NCI-H2107 treated with DMSO at 0.1 percent for 48 hours (cell line): ENCODE measurements around the gene TMEM135.
"Not testable (repeated sequence)": the region's sequence is repeated elsewhere in the genome, so short reads cannot be mapped to it uniquely, and the experiment has no call there.

Experiments
- DNase-seq: peaks from one replicate; lab custom pipeline; 2025; ENCODE audit not compliant: unreplicated experiment; lab: John Stamatoyannopoulos, UW

Gene TMEM135

GRCh38 chr11:87254562-87254961 is 216.8 kb downstream of the TMEM135 start:
- no peak for DNase-seq

- no peak for DNase-seq
Observed at GRCh38 chr11:87255589-87255988, 217.9 kb downstream of the TMEM135 start.

GRCh38 chr11:87256694-87257340 is 219.1 kb downstream of the TMEM135 start:
- no peak for DNase-seq

GRCh38 chr11:87258171-87258833 is 220.6 kb downstream of the TMEM135 start:
- no peak for DNase-seq

- DNase-seq = no peak
Observed at GRCh38 chr11:87259736-87260135, 222.0 kb downstream of the TMEM135 start.

- DNase-seq = no peak
Observed at GRCh38 chr11:87260811-87261210, 223.1 kb downstream of the TMEM135 start.

GRCh38 chr11:87263264-87263838 is 225.6 kb downstream of the TMEM135 start:
- DNase-seq = no peak

- DNase-seq = no peak
Observed at GRCh38 chr11:87263979-87264378, 226.2 kb downstream of the TMEM135 start.

- DNase-seq = no peak
Observed at GRCh38 chr11:87265132-87265531, 227.4 kb downstream of the TMEM135 start.

GRCh38 chr11:87265979-87266378 is 228.2 kb downstream of the TMEM135 start:
- DNase-seq = no peak

GRCh38 chr11:87266751-87267150 is 229.0 kb downstream of the TMEM135 start:
- peak; percentile 67 for DNase-seq

GRCh38 chr11:87271951-87272350 is 234.2 kb downstream of the TMEM135 start:
- not testable (repeated sequence) for DNase-seq

- DNase-seq = no peak
Observed at GRCh38 chr11:87275176-87275575, 237.4 kb downstream of the TMEM135 start.

- DNase-seq = no peak
Observed at GRCh38 chr11:87280143-87280542, 242.4 kb downstream of the TMEM135 start.

- DNase-seq = peak; percentile 23
Observed at GRCh38 chr11:87281496-87281895, 243.8 kb downstream of the TMEM135 start.

- DNase-seq = no peak
Observed at GRCh38 chr11:87284306-87284705, 246.6 kb downstream of the TMEM135 start.

- not testable (repeated sequence) for DNase-seq
Observed at GRCh38 chr11:87285674-87286073, 247.9 kb downstream of the TMEM135 start.

GRCh38 chr11:87286338-87286737 is 248.6 kb downstream of the TMEM135 start:
- no peak for DNase-seq

GRCh38 chr11:87290304-87290922 is 252.7 kb downstream of the TMEM135 start:
- DNase-seq = peak; percentile 29

GRCh38 chr11:87292598-87292997 is 254.9 kb downstream of the TMEM135 start:
- DNase-seq = no peak

GRCh38 chr11:87295237-87295636 is 257.5 kb downstream of the TMEM135 start:
- DNase-seq = peak; percentile 86

- DNase-seq = no peak
Observed at GRCh38 chr11:87296627-87297026, 258.9 kb downstream of the TMEM135 start.
